GM18870 (cell line): Measurements from ENCODE around the gene SH2D2A.

Experiments used
- ATAC-seq: cut with Tn5 transposase; IDR thresholded peaks from one replicate; pipeline ENCODE4 v1.9.1; 2021; ENCODE audit warnings: moderate library complexity; ENCODE audit not compliant: unreplicated experiment

SH2D2A gene

DNA sequence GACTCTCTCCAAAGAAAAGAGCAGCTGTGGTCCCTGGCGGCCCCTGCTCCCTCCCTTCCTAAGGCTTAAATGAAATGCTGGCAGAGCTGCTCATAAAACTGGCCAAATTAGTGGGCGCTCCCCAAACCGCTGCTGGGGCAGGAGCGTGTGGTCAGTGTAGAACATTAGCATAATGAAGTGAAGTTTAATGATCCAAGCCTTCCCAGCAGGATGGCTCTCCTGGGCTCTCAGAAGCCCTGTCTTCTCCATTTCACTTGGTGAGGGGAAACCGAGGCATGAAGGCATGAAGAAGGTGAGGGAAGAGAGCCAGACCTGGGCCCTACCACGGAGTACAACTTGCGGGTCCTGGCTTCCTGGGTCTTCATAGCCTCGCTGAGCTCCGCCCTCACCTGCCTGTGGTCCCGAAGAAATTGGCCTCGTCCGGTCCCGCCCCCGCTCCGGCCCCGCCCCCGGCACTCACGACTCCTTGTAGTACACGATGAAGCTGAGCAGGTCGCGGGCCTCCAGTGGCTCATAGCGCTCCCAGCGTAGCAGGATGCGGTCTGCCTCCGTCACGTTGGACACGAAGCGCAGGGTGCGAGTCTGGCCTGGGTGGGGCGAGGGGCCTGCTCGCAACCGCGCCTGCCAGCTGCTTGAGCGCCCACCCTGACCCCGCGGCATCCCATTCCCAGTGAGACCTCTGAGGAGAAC is 32.0 kb upstream of the SH2D2A start:
- no peak for ATAC-seq

DNA sequence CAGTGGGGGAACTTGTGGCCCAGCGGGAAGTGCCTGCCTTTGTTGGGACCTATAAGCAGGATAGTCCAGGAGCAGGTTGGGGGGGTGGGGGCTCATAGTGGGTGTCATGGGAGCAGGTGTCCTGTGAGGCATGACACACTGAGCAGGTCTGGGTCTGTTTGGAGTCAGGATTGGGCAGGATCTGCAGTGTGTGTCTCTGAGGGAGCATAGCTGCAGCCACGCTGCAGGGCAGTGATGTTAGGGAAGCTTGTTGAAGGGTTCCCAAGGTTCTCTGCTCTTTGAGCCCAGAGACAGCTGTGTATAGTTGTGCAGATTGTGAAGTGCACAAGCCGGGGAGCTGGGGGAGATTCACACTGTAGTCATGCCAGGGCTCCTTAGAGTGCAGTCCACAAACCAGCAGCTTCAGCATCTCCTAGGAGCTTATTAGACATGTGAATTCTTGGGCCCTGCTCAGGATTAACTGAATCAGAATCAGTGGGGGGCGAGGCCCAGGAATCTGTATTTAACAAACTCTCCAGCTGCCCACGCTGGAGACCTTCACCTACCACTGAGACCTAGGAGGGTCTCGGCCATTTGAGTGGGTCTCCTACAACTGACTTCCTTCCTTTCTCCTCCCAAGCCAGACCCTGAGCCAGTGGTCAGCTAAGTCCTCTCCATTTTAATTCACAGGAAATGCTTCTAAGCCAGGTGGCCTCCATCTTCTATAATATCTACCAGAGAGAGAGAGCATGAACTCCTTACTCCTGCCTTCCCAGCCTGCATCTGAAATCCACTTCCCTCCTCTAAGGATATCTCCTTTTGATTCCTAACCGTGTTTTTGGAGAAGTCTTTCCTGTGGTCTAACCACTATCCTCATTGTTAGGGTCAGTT is 31.2 kb upstream of the SH2D2A start:
- ATAC-seq: no peak

DNA sequence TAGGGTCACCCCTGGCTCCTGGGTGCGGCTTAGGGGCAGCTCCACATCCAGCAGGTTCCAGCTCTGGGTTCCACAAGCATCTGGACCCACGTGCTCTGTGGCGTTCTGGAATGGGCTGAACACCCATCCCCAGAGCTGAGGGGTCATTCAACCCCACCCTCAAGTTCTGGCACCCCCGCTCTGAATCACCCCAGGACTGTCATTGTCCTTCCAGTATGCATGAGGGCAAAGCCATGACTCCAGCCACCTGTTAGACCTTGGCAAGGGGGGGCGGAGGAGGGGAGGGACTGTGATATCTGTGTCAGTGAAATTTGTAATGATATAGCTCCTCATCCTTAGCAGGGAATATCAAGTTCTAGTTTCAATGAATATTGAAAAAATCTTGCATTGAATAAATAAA is 30.0 kb upstream of the SH2D2A start:
- ATAC-seq: no peak

DNA sequence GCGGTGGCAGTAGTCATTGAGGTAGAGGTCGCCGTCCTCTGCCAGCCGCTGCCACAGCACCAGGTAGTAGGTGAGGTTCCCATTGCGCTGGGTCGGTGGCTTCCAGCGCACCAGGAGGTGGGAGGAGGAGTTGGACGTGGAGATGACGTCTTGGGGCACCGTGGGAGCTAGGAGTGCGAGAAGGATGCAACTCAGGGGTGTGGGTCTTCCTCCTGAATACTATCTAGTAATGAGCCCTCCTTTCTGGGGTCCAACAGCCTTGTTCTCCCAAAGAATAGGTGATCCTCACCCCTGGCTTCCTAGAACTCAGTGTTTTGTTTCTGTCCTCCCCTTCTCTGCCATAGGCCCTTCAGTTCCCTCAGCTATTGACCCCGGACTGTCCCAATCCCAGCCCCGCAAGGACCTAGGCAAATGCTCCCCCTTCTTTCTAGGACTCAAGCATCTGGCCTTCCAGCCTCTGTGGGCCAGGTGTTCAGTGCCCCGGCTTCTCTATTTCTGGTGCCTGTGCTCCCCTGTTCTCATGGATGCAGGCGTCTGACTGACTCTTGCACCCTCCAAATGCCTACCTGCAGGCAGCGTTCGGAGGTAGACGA is 29.4 kb upstream of the SH2D2A start:
- no peak for ATAC-seq

DNA sequence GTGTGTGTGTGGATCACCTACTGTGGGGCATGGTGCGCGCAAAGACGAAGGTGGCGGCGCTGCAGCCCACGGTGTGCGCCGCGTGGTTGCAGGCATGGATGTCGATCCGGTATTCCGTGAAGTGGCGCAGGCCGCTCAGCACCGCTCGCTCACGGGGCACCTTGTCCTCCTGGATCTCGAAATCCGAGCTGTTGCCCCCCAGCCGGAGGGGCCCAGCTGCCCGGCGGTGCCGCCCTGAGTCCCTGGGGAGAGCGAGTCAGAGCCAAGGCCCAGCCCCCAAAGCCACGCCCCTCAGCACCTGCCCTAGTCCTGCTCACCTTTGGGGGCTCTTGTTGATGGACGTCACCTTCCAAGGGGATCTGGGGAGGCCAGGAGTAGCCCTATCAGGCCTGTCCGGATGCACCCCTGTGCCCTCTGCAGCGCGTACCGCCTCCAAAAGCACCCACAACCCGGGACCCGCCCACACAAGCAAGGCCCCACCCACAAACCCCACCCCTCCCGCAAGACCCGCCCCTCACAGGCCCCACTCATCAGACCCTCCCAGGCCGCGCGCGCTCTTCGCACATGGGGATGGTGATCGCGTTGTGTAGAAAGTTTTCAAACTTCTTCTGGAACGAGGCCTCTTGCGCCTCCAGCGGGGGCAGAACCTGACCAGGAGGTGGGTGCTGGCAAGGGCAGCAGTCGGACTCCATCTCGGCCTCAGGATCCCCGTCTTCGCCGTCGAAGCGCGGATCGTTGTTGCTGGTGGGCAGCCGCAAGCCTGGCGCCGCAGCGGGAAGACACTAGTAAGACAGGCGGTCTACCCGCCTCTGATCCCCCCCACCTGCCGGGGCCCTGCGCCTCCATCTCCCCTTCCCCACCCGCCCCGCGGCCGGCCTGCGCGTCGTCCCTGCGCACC is 28.7 kb upstream of the SH2D2A start:
- no peak for ATAC-seq

DNA sequence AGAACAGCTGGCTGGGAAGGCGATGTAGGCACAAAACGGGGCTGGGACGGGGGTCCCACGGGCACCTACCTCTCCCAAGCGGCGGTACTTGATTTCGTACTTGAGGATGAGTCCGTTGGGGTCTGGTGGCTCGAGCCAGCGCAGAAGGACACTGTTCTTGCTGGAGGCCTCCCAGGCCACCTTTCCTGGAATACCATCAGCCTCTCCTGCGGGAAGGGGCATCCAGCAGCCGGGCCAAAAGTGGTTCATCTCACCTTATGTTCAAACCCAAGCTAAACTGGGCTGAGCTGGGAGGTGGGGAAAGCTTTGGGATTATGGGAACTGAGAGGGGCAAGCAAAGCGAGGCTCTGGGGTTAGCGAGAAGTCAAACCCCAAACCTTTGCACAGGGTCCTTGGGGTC is 28.0 kb upstream of the SH2D2A start:
- no peak for ATAC-seq

DNA sequence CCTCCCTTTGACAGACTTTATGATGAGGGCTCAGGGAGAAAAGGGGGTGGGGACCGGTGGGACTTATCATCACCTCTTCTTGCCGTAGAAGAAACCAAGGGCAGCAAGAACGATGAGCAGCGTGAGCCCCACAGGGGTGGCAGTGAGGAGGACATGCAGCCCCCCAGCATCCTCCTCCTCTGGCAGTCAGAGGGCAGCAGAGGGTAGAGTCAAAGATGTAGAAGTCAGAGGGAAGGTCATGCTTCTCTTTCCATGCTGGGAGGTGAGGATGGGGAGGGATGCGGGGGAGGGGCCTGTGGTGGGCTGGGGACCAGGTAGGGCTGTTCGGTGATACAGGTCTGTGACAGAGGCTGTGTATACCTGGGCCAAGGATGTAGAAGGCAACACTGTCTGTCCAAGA is 27.5 kb upstream of the SH2D2A start:
- no peak for ATAC-seq

DNA sequence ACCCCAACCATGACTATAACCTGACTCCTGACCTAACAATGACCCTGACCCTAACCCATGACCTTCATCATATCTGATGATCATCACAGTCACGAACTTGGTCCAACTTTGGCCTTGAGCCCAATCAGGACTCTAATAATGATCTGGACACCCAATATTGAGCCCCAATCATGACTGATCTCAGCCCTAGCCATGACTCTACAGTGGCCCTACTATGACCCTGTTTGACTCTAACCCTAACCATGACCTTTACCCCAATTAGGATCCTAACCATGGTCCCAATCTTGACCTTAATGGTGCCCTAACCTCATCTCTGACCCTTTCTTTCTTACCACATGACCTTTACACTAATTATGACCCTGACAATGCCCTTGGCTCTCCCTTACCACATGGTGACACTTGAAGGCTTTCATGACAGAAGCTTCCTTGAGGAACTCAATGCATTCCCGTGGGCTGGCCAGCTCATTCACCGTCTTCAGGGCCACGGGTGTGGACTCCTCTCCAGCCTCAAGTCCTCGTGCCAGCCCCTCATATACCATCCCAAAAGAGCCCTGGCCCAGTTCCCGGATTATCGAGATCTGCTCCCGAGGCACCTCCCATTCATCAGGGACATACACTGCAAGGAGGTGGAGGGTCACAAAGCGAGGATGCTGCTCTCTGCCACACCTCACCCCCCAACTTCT is 26.1 kb upstream of the SH2D2A start:
- ATAC-seq: no peak

DNA sequence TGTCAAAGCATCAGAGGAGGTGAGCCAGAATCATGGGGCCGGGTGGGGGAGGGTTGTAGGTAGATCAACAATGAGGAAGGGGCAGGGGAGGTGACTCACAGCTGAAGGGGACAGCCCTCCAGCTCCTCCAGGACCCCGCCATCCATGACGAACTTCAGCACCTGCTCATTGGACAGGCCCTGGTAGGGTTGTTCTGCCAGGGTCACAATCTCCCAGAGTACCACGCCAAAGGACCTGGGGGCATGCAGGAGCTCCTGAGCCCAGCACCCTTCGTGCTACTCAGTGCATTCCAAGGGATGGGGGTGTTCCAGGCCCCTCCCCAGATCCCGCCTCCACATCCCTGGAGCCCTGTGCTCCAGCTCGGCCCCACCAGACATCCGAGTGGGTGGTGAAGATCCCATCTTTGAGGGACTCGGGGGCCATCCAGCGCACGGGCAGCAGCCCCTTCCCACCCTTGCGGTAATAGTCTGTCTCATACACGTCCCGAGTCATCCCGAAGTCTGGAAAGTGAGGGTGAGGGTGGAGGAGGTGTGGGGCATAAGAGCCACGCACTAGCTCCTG is 24.7 kb upstream of the SH2D2A start:
- ATAC-seq: no peak

DNA sequence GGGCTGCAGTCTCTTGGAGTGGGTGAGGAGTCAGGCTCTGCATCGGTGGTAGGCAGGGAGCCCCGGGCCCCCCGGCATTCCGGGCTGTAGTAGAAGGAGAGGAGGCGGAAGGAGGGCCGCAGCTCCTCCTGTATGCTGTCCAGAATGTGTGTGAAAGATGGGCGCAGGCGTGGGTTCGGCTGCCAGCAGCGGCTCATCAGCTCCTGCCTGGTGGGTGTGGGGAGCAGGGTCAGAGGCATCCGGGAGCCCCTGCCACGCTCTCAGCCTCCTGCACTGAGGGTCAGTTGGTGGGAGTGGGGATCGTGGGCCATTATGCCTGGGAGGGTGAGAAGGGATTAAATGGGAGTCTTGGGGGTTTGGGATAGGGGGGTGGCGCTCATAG is 24.2 kb upstream of the SH2D2A start:
- no peak for ATAC-seq

DNA sequence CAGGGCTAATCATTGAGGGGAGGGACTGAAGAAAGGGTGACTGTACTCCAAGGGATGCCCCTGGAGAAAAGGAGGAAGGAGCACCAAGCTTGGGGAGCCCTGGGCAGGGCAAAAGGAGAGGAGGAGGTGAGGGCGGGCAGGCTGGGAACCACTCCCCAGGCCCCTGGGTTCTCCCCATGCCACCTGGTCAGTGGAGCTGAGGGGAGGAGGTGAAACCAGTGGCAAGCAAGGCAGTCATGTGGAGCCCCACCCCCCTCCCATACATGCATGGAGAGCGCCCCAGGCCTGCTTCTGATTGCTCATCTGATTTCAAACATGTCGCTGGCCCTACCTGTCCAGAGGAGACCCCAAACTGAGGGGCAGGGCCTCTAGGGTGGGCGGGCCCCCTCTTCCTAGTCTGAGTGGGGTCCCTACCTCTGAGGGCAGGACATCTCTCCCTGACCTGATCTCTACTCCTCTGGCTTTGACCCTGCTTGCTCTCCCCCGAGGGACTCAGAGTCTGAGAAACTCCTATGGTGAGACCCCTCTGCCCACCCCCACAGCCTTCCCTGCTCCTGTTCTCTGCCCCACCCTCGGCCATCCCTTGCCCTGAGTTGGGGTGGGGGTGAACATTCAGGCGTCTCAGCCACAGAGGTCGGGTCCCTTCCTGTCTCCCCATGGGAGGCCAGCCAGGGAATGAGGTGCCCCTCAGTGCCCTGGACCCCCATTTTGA is 23.7 kb upstream of the SH2D2A start:
- no peak for ATAC-seq

DNA sequence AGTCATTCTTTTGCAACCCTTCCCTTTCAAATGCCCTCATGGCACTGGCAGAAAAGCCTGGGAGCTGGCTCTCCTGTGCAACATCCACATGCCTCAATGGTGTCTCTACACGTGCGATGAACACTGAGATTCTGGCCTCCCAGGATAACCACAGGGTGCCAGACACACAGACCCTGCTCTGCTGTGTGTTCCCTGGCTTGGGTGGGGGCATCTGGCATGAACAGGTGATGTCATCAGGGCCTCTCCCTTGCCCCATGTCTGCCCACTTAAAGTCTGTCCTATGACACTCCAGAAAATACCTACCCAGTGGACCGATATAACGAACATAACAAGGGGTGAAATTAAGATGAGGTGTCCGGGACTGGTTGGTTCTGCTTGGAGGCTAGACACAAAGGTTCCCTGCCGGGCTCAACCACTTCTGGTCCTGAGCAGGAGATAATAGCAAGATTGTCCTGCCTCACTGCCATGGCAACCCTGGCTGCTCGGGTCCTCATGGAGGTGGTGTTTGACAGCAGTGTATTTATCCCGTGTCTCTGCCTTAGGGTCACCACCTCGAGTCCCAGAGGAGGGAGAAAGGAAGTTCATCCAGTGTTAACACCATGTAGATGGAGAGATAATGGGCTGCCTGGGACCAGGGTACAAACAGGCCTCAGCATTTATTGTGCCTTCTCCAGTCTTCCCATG is 22.9 kb upstream of the SH2D2A start:
- ATAC-seq: no peak

DNA sequence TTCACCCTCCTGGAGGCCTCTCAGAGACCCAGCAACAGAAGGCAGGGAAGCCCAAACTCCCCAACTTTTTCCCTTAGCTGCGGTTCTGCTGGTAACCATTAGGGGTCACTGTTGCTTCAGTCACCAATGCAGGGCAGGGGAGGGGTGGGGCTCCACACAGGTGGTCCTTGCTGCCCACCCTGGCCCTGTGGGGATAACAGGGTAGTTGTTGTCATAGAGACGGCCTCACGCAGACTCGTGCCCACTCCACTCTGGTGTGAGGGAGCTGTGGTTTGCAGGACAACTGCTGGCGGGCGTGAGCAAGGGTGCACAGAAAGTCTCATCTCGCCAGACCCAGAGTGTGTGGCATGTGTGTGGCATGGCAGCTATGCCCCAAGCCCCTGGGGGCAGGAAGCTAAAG is 22.3 kb upstream of the SH2D2A start:
- no peak for ATAC-seq

DNA sequence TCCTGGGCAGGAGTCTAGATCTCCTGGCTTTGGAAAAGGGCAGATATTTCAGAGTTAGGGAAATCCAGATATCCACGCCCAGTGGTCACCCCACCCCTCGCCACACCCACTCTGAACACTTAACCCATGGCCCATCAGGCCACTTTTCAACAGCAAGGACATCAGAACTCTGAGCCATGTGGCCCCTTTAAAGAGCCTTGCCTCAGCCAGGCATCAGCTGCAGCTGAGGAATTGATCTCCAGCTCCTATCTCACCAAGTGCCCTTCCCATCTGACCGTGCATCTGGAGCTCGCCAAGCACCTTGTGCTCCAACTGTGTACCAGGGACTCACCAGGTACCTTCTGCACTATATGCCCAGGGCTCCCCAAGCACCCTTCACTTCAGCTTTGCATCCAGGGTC is 20.2 kb upstream of the SH2D2A start:
- ATAC-seq: no peak

DNA sequence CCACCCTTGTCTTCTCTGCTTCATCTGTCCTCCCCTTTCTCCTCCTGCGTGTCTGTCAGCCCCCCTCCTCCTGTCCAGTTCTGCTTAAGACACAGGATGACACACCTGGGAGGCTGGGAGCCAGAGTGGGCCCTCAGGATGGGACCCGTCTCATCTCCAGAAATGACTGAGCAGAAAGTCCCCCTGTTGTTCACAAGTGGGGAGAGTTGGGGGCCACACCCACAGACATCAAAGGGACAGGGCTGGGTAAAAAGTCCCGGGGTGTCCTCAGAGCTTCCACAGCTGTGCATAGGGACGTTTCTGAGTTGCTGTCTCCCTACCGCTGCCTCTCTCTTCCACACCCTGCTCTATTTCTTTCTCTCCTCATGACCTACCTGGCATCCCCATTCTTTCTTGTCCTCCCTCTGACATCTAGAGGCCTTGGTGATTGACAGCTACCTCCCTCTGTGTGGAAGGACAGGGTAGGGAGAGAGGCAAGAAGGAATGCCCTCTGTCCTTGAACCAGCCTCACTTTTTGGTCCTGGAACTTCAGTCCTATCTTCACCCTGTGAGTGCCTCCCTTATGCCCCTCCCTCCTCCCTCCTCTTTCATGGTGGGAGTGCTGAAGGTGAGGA is 19.5 kb upstream of the SH2D2A start:
- ATAC-seq: no peak

DNA sequence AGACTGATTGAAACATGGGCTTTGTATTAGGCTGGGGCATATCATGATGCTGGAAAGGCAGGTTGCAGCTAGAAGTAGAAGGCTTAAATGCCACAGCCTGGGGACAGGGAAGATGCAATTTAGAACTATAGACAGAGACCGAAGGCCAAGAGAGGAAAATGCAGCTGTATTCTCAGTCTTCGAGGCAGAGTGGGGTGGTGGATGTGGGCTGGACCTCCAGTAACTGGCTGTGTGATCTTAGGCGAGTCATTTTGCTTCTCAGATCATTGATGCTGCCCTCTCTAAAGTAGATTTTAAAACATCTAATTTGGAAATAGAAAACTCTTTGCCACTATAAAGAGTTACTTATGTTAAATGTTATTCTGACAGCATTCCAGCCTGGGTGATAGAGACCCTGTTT is 17.7 kb upstream of the SH2D2A start:
- ATAC-seq: no peak

DNA sequence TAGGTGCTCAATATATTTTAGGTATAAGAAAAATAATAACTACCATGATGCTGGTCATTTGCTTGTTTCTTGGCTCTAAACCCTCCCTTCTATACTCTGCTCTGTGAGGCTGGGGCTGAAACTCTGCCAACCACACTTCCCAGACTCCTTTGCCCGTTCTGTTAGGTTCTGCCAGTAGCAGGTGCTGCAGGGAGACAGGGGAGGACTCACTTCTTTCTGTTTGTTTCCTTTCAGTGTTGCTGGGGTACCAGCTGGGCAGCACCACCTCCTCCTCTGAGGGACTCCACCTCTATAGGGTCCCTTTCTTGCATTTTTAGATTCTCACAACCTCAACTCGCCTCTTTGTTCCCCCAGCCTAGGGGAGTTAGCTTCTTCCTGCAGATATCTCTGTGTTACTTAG is 17.0 kb upstream of the SH2D2A start:
- ATAC-seq: no peak

DNA sequence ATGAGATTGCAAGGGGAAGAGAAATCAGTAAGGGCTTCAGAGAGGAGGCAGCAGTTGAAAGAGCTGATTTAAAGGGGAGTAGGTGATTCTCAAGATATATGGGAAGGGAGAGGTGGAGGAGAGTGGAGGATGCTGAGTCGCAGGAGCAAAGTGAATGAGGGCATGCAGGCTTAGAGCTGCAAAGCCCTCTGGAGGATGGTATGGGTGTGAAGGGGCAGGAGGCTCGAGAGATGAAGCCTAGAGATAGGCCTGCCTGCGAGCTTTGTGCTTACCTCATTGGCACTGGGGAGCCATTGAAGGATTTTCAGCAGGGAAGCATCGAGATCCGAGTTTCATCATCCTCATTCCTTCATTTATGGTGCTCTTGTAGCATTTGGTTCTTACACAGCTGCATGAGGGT is 15.8 kb upstream of the SH2D2A start:
- ATAC-seq: no peak
